Activated T-cell treated with anti-CD3 and anti-CD28 coated beads, Interleukin-2, amount 50 U/mL, for 72 hours (primary cell): ENCODE data around the gene BPIFB6. TPM values are rescaled to one million over a fixed set of nuclear protein-coding genes. Genes with fewer than 3 reads are reported as not detected.

Source experiments
- ATAC-seq, 2 donors: fragments of 150-1000 bp; cut with Tn5 transposase; replicated peaks in 1 of 2; 2 replicates each; pipeline ENCODE4 v1.10.0; 2021; ENCODE audit warnings: moderate library complexity in 2 of 2, mild to moderate bottlenecking in 1 of 2
- DNase-seq, 2 donors: peaks; one replicate each; pipeline ENCODE4 v3.0.0; 2021 to 2022; ENCODE audit warnings: mixed read lengths in 1 of 2
- H3K27ac Mint-ChIP-seq: one replicate; pipeline ENCODE4 v1.8.0; 2022; ENCODE audit warnings: mild to moderate bottlenecking, moderate library complexity, mixed read lengths
- H3K27me3 Mint-ChIP-seq: one replicate; pipeline ENCODE4 v1.8.0; 2022; ENCODE audit warnings: low read depth, mixed read lengths
- H3K36me3 Mint-ChIP-seq, 2 donors: one replicate each; pipeline ENCODE4 v1.8.0; 2022; ENCODE audit warnings: mixed read lengths in 2 of 2, mild to moderate bottlenecking in 1 of 2; ENCODE audit not compliant: insufficient read depth in 2 of 2
- H3K4me1 Mint-ChIP-seq: one replicate; pipeline ENCODE4 v1.8.0; 2022; ENCODE audit warnings: low read depth, mixed read lengths
- H3K4me3 Mint-ChIP-seq, 2 donors: one replicate each; pipeline ENCODE4 v1.8.0; 2022; ENCODE audit warnings: mild to moderate bottlenecking in 2 of 2, mixed read lengths in 2 of 2, moderate library complexity in 2 of 2
- H3K9me3 Mint-ChIP-seq, 2 donors: one replicate each; pipeline ENCODE4 v1.8.0; 2022; ENCODE audit warnings: mixed read lengths in 2 of 2
- total RNA-seq, 2 donors: library from RNA; stranded (reverse); gene quantifications; one replicate each; pipeline ENCODE4 v1.2.3, GENCODE V29; 2022

The BPIFB6 gene
- total RNA-seq, 2 donors from 2014 or later: not detected

GRCh38 chr20:33093582-33093981, 62.1 kb downstream of the BPIFB6 start:
- H3K27me3 Mint-ChIP-seq: no peaks in the 10 kb centered on the region
- peaks cover 0 to 4% of the 10 kb centered on the region in 2 donors for H3K9me3 Mint-ChIP-seq
- no peak overlapping the region for H3K4me3 Mint-ChIP-seq
- no peak overlapping the region for H3K27ac Mint-ChIP-seq
- no peaks in the 10 kb centered on the region for H3K36me3 Mint-ChIP-seq
- ATAC-seq (no peak), DNase-seq (no peak)
- H3K4me1 Mint-ChIP-seq: no peaks in the 10 kb centered on the region

Other genes starting within 250 kb of the BPIFB6 start
- 100 to 1,000 TPM in 1 of 2 donors, 10 to 100 TPM in 1; 94.6 to 100 TPM for gene MAPRE1, start 211.7 kb upstream of the BPIFB6 start, total RNA-seq
- gene EFCAB8, start 172.7 kb upstream of the BPIFB6 start, total RNA-seq: 1 to 10 TPM; 1.7 to 2.7 TPM
- gene SUN5, start 27.2 kb upstream of the BPIFB6 start, total RNA-seq: not detected
- not detected for gene BPIFB2, start 23.9 kb upstream of the BPIFB6 start, total RNA-seq
- not detected for gene BPIFB3, start 22.3 kb downstream of the BPIFB6 start, total RNA-seq
- gene BPIFB4, start 48.0 kb downstream of the BPIFB6 start, total RNA-seq: not detected
- not detected for gene BPIFA2, start 136.5 kb downstream of the BPIFB6 start, total RNA-seq
- not detected for gene BPIFA3, start 185.7 kb downstream of the BPIFB6 start, total RNA-seq
- not detected for gene BPIFA1, start 204.3 kb downstream of the BPIFB6 start, total RNA-seq